Erythroblast (primary cell): Measurements from ENCODE around the gene PRKCZ.

Source experiments
- DNase-seq, 2 experiments: peaks; one replicate each; lab custom pipeline; 2025; lab: John Stamatoyannopoulos, UW
- GATA1 ChIP-seq: IDR thresholded peaks from 2 replicates; pipeline ENCODE4 v1.6.1; 2011; ENCODE audit warnings: low read depth, mild to moderate bottlenecking, control low read depth, low read length, moderate library complexity
- POLR2A ChIP-seq: IDR thresholded peaks from 2 replicates; pipeline ENCODE4 v1.6.1; 2011; ENCODE audit warnings: mild to moderate bottlenecking, low read length

PRKCZ gene

GRCh38 chr1:2182376-2182775 lies 132.2 kb downstream of the PRKCZ start:
- no peak for TF ChIP-seq POLR2A
- no peak for TF ChIP-seq GATA1
- no peak for DNase-seq

GRCh38 chr1:2183937-2184334 lies 133.7 kb downstream of the PRKCZ start:
- DNase-seq, result no peak

GRCh38 chr1:2184531-2184930 lies 134.3 kb downstream of the PRKCZ start:
- no peak for DNase-seq
- TF ChIP-seq GATA1 (no peak), POLR2A (no peak)

More at GRCh38 chr1:2183937-2184334, 133.7 kb downstream of the PRKCZ start:
- TF ChIP-seq GATA1 (no peak), POLR2A (no peak)

GRCh38 chr1:2184934-2185333 lies 134.7 kb downstream of the PRKCZ start:
- no peak for DNase-seq
- TF ChIP-seq GATA1, result no peak
- TF ChIP-seq POLR2A, result no peak

GRCh38 chr1:2185880-2186855 lies 136.0 kb downstream of the PRKCZ start:
- no peak for DNase-seq
- TF ChIP-seq POLR2A (no peak), GATA1 (no peak)

- DNase-seq, result no peak
- TF ChIP-seq POLR2A (no peak), GATA1 (no peak)
Measured at GRCh38 chr1:2186901-2187300, 136.7 kb downstream of the PRKCZ start.

- no peak for TF ChIP-seq POLR2A
- peak; percentile 30 to 49 for DNase-seq
Measured at GRCh38 chr1:2187619-2188018, 137.4 kb downstream of the PRKCZ start.

GRCh38 chr1:2188336-2188735 lies 138.1 kb downstream of the PRKCZ start:
- TF ChIP-seq POLR2A (no peak), GATA1 (no peak)
- no peak for DNase-seq

GRCh38 chr1:2189459-2190425 lies 139.5 kb downstream of the PRKCZ start:
- DNase-seq, result peak; percentile 91 to 94
- peak; percentile 46 for TF ChIP-seq POLR2A
- no peak for TF ChIP-seq GATA1

GRCh38 chr1:2190491-2190976 lies 140.3 kb downstream of the PRKCZ start:
- DNase-seq, result no peak
- TF ChIP-seq POLR2A (no peak), GATA1 (no peak)

GRCh38 chr1:2192031-2192995 lies 142.1 kb downstream of the PRKCZ start:
- no peak for TF ChIP-seq POLR2A
- TF ChIP-seq GATA1, result no peak
- DNase-seq, result no peak

- no peak for TF ChIP-seq GATA1
- no peak for TF ChIP-seq POLR2A
- DNase-seq, result no peak
Measured at GRCh38 chr1:2193514-2194281, 143.5 kb downstream of the PRKCZ start.
